B cell (primary cell): ENCODE data around the gene DDX54. TPM values are rescaled to one million over a fixed set of nuclear protein-coding genes. Genes with fewer than 3 reads are reported as not detected.
A peak's percentile ranks its signal among the peaks of the same experiment; 100 is the strongest.

Experiments used
- ATAC-seq: fragments of 200-7000 bp; cut with Tn5 transposase; one replicate; pipeline ENCODE4 v1.10.0; 2021; ENCODE audit warnings: low read depth, mild to moderate bottlenecking, moderate number of reproducible peaks, moderate library complexity
- CTCF ChIA-PET: fragments of 350-600 bp; sonication (Branson Sonifier 250); formaldehyde crosslinking; loops from one replicate; lab custom pipeline; 2021; ENCODE audit warnings: antibody characterized with exemption, inconsistent platforms; lab: Charles Lee
- POLR2A ChIA-PET: fragments of 350-600 bp; sonication (Branson Sonifier 250); formaldehyde crosslinking; loops from one replicate; lab custom pipeline; 2021; ENCODE audit warnings: antibody characterized with exemption; lab: Charles Lee
- DNase-seq: peaks from one replicate; pipeline ENCODE4 v3.0.0; 2013
- H2AFZ ChIP-seq: 2 replicates; pipeline ENCODE4 v1.6.1; 2012; ENCODE audit warnings: mild to moderate bottlenecking, low read depth, low read length; ENCODE audit not compliant: insufficient read depth, poor library complexity, severe bottlenecking
- H3K27ac ChIP-seq, 2 donors: 1 replicate in 1 of 2; 2 replicates in 1 of 2; pipeline ENCODE4 v1.5.1; 2012 to 2013; ENCODE audit warnings: low read length in 2 of 2, mild to moderate bottlenecking in 2 of 2, moderate library complexity in 1 of 2
- H3K27me3 ChIP-seq, 4 experiments: fragments of 200-600 bp in 1 of 4; sonication (generic) in 1 of 4; replicated peaks in 1 of 4; 1 replicate in 2 of 4; 2 replicates in 2 of 4; pipeline versions ENCODE4 v1.6.1 to v1.7.0; 2013 to 2016; ENCODE audit warnings: low read length in 3 of 4, mild to moderate bottlenecking in 2 of 4, mixed read lengths in 1 of 4, moderate library complexity in 1 of 4; ENCODE audit not compliant: insufficient read depth in 4 of 4, control insufficient read depth in 3 of 4; ENCODE audit errors: control extremely low read depth in 1 of 4
- H3K36me3 ChIP-seq, 2 experiments: replicated peaks in 1 of 2; 1 replicate in 1 of 2; 2 replicates in 1 of 2; pipeline versions ENCODE4 v1.6.1 to v1.7.1; 2013; ENCODE audit warnings: low read length in 1 of 2; ENCODE audit not compliant: insufficient read depth in 2 of 2, control insufficient read depth in 1 of 2; ENCODE audit errors: control extremely low read depth in 1 of 2, extremely low read depth in 1 of 2
- H3K4me1 ChIP-seq, 2 donors: fragments of 200-600 bp in 1 of 2; sonication (generic) in 1 of 2; 1 replicate in 1 of 2; 2 replicates in 1 of 2; pipeline versions ENCODE4 v1.5.1 to v1.6.1; 2013 to 2017; ENCODE audit warnings: low read length in 2 of 2; ENCODE audit not compliant: control insufficient read depth in 2 of 2, insufficient read depth in 2 of 2
- H3K4me2 ChIP-seq: replicated peaks from 2 replicates; pipeline ENCODE3; 2012; ENCODE audit warnings: mild to moderate bottlenecking, low read depth, low read length; ENCODE audit not compliant: poor library complexity, severe bottlenecking
- H3K4me3 ChIP-seq, 5 experiments: fragments of 200-600 bp in 1 of 5; sonication (generic) in 1 of 5; 1 replicate in 3 of 5; 2 replicates in 2 of 5; pipeline versions ENCODE4 v1.5.1 to v1.7.0; 2011 to 2016; ENCODE audit warnings: low read length in 4 of 5, mild to moderate bottlenecking in 4 of 5, low read depth in 2 of 5, control low read depth in 1 of 5, moderate library complexity in 1 of 5; ENCODE audit not compliant: insufficient read depth in 1 of 5; ENCODE audit errors: control extremely low read depth in 1 of 5, extremely low read depth in 1 of 5
- H3K79me2 ChIP-seq: fragments of 200-600 bp; sonication (generic); one replicate; pipeline ENCODE4 v1.6.0; 2016; ENCODE audit warnings: low read length; ENCODE audit not compliant: control insufficient read depth, insufficient read depth
- H3K9ac ChIP-seq: fragments of 200-600 bp; sonication (generic); 2 replicates; pipeline ENCODE4 v1.6.1; 2017; ENCODE audit warnings: mild to moderate bottlenecking, low read length, moderate library complexity
- H3K9me3 ChIP-seq, 3 donors: one replicate each; pipeline versions ENCODE4 v1.6.1 to v1.7.1; 2013; ENCODE audit warnings: low read length in 2 of 3; ENCODE audit not compliant: control insufficient read depth in 2 of 3, insufficient read depth in 1 of 3; ENCODE audit errors: control extremely low read depth in 1 of 3
- H4K20me1 ChIP-seq: 2 replicates; pipeline ENCODE4 v1.6.0; 2012; ENCODE audit warnings: mild to moderate bottlenecking, low read length; ENCODE audit not compliant: insufficient read depth, control insufficient read depth, poor library complexity, severe bottlenecking
- H3K27ac Mint-ChIP-seq: one replicate; pipeline ENCODE4 v1.8.0; 2021; ENCODE audit warnings: mixed read lengths
- H3K27me3 Mint-ChIP-seq: one replicate; pipeline ENCODE4 v1.8.0; 2021; ENCODE audit warnings: mixed read lengths
- H3K4me1 Mint-ChIP-seq: one replicate; pipeline ENCODE4 v1.8.0; 2021; ENCODE audit warnings: mixed read lengths
- H3K4me3 Mint-ChIP-seq: one replicate; pipeline ENCODE4 v1.8.0; 2021; ENCODE audit warnings: mixed read lengths
- H3K9me3 Mint-ChIP-seq: one replicate; pipeline ENCODE4 v1.8.0; 2022; ENCODE audit warnings: mixed read lengths; ENCODE audit not compliant: insufficient read depth
- CTCF ChIP-seq: fragments of 200-600 bp; IDR thresholded peaks from one replicate; pipeline ENCODE4 v1.8.0; 2022; ENCODE audit warnings: antibody characterized with exemption, mild to moderate bottlenecking
- EZH2 ChIP-seq: IDR thresholded peaks from 2 replicates; pipeline ENCODE4 v1.6.1; 2012; ENCODE audit warnings: borderline replicate concordance, low read depth, mild to moderate bottlenecking, moderate library complexity, low read length; ENCODE audit not compliant: insufficient read depth, poor library complexity, severe bottlenecking
- WGBS: methylation state at CpG from one replicate; pipeline ENCODE4 v1.1.5; 2013; ENCODE audit warnings: missing lambda C conversion rate; ENCODE audit not compliant: insufficient coverage; 5-methylcytosine and 5-hydroxymethylcytosine counted together
- intact Hi-C: fragments of 100-400 bp; cut with micrococcal nuclease; formaldehyde crosslinking; loops from one replicate; pipeline ENCODE4 v1.10.0; 2022
- polyA plus RNA-seq: library from polyadenylated mRNA; depleted of rRNA; stranded (reverse); fragments of >200 nt; gene quantifications from 2 replicates; pipeline ENCODE4 v1.2.3, GENCODE V29; 2012
- total RNA-seq, 2 donors: library from RNA; stranded (reverse); fragments of 120-200 nt in 1 of 2; gene quantifications; 1 replicate in 1 of 2; 2 replicates in 1 of 2; pipeline versions ENCODE4 v1.2.3 to v1.2.4, GENCODE V29; 2013 to 2022

The DDX54 gene
- total and polyA plus RNA-seq, 2 donors (not counting 1 experiment from before 2014, with no cell fraction given) = 55.4 to 101 TPM

GRCh38 chr12:113221997-113222729 is 36.9 kb upstream of the DDX54 start:
- Histone ChIP-seq H2AFZ (peak overlapping the region; percentile 68), H3K9me3 (no peaks in the 10 kb centered on the region), H3K4me3 (peak overlapping the region; percentile 13 to 92 (median 86)), H3K4me2 (peak overlapping the region; percentile 95), H4K20me1 (no peaks in the 10 kb centered on the region), H3K27ac (peak overlapping the region; percentile 72 to 88), H3K27me3 (no peaks in the 10 kb centered on the region), H3K79me2 (peaks cover 50% of the 10 kb centered on the region), H3K36me3 (peaks cover 0 to 7% of the 10 kb centered on the region in 2 experiments), H3K4me1 (peaks cover 32 to 57% of the 10 kb centered on the region in 2 donors), H3K9ac (peak overlapping the region; percentile 87)
- intact Hi-C loops = loop anchor here (1.0 to 5.0 kb wide), 6 partner anchors 7 to 145 kb away; partner anchors contain the start of genes DDX54 and RITA1
- H3K27ac Mint-ChIP-seq = peak overlapping the region; percentile 89
- TF ChIP-seq EZH2 (no peak), CTCF (no peak)
- no peak for DNase-seq
- no peaks in the 10 kb centered on the region for H3K27me3 Mint-ChIP-seq
- H3K4me3 Mint-ChIP-seq = peak overlapping the region; percentile 90
- ChIA-PET CTCF (interaction anchor here (0.8 to 5.4 kb wide), 5 partner anchors 10 to 36 kb away, joined by 3 to 53 read pairs (median 35); partner anchors contain the start of genes DDX54 and RITA1), POLR2A (interaction anchor here (0.6 to 4.0 kb wide), 11 partner anchors 9 to 178 kb away, joined by 3 to 69 read pairs (median 8); partner anchors contain the start of genes DDX54 and RITA1)
- ATAC-seq = no peak
- WGBS = 16% methylated on average over 6 of the region's 12 CpGs
- H3K4me1 Mint-ChIP-seq = peaks cover 39% of the 10 kb centered on the region
- H3K9me3 Mint-ChIP-seq = no peaks in the 10 kb centered on the region
